ENCODE data around the gene FOCAD.

DNA sequence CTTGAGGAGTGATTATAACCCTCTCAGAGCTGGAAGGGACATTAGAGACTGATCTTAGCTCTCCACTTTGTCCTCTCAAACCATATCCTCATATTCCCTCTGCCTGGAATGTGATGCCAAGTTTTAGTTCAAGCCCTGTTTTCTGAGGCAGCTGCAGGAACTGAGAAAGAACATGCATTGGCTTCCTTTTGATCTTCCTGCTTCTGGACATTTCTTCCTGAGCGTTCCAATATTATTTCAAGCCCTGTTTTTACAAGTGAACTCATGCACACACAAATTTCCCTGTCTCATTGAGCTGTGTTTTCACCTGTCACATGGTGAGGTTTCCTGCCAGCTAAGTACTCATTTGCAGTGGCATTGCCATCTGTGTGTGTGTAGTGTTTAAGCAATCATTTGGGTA lies 17.0 kb downstream of the FOCAD start:
- TF ChIP-seq TEAD4 (IDR thresholded peaks at IDR 0.05; ENCODE audit: low read depth, low read length) = no peak
- no peak for TF ChIP-seq ASH2L (IDR thresholded peaks at IDR 0.05; ENCODE audit: low read length)
- TF ChIP-seq SIN3A (conservative IDR thresholded peaks at IDR 0.05 in 1 of 2, IDR thresholded peaks at IDR 0.05 in 1 of 2; ENCODE audit: low read depth in 1 of 2, low read length in 2 of 2) = no peak
- TF ChIP-seq, protein P1, sequence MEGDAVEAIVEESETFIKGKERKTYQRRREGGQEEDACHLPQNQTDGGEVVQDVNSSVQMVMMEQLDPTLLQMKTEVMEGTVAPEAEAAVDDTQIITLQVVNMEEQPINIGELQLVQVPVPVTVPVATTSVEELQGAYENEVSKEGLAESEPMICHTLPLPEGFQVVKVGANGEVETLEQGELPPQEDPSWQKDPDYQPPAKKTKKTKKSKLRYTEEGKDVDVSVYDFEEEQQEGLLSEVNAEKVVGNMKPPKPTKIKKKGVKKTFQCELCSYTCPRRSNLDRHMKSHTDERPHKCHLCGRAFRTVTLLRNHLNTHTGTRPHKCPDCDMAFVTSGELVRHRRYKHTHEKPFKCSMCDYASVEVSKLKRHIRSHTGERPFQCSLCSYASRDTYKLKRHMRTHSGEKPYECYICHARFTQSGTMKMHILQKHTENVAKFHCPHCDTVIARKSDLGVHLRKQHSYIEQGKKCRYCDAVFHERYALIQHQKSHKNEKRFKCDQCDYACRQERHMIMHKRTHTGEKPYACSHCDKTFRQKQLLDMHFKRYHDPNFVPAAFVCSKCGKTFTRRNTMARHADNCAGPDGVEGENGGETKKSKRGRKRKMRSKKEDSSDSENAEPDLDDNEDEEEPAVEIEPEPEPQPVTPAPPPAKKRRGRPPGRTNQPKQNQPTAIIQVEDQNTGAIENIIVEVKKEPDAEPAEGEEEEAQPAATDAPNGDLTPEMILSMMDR (IDR thresholded peaks at IDR 0.05; ENCODE audit: control extremely low read depth in 1 of 3, insufficient read depth in 1 of 3, low read depth in 1 of 3, low read length in 3 of 3) = no peak
- TF ChIP-seq EZH2 (IDR thresholded peaks at IDR 0.05; ENCODE audit: low read depth, low read length, severe bottlenecking) = no peak
- TF ChIP-seq PHF8 (conservative IDR thresholded peaks at IDR 0.05; ENCODE audit: low read depth, low read length) = no peak

All from H1 (cell line).